ENCODE data around the gene SNX14.

Gene SNX14

GRCh38 chr6:85472744-85473143 is 120.9 kb downstream of the SNX14 start:
- no peak overlapping the region for H3K27ac Mint-ChIP-seq
- no peaks in the 10 kb centered on the region for H3K27me3 Mint-ChIP-seq (ENCODE audit: low read depth)
- no peaks in the 10 kb centered on the region for H3K36me3 Mint-ChIP-seq (ENCODE audit: low read depth)
- TF ChIP-seq CTCF (IDR thresholded peaks at IDR 0.05; ENCODE audit: unreplicated experiment in 3 of 3): no peak
- no peaks in the 10 kb centered on the region for H3K9me3 Mint-ChIP-seq
- no peak overlapping the region for H3K4me3 Mint-ChIP-seq
- no peaks in the 10 kb centered on the region for H3K4me1 Mint-ChIP-seq

GRCh38 chr6:85470023-85470410 is 123.6 kb downstream of the SNX14 start:
- no peaks in the 10 kb centered on the region for H3K9me3 Mint-ChIP-seq

GRCh38 chr6:85469276-85470022 is 124.2 kb downstream of the SNX14 start:
- H3K27ac Mint-ChIP-seq: no peak overlapping the region
- H3K27me3 Mint-ChIP-seq (ENCODE audit: low read depth): peaks cover 7% of the 10 kb centered on the region
- no peak overlapping the region for H3K4me3 Mint-ChIP-seq
- H3K4me1 Mint-ChIP-seq: peaks cover 1% of the 10 kb centered on the region
- no peaks in the 10 kb centered on the region for H3K9me3 Mint-ChIP-seq
- TF ChIP-seq CTCF (IDR thresholded peaks at IDR 0.05; ENCODE audit: unreplicated experiment in 3 of 3): no peak
- H3K36me3 Mint-ChIP-seq (ENCODE audit: low read depth): no peaks in the 10 kb centered on the region

More at GRCh38 chr6:85470023-85470410, 123.6 kb downstream of the SNX14 start:
- Mint-ChIP-seq H3K27ac (no peak overlapping the region), H3K27me3 (ENCODE audit: low read depth) (peaks cover 7% of the 10 kb centered on the region), H3K36me3 (ENCODE audit: low read depth) (no peaks in the 10 kb centered on the region), H3K4me3 (no peak overlapping the region), H3K4me1 (no peaks in the 10 kb centered on the region)
- TF ChIP-seq CTCF (IDR thresholded peaks at IDR 0.05; ENCODE audit: unreplicated experiment in 3 of 3): no peak

GRCh38 chr6:85468326-85468725 is 125.3 kb downstream of the SNX14 start:
- peaks cover 7% of the 10 kb centered on the region for H3K27me3 Mint-ChIP-seq (ENCODE audit: low read depth)
- H3K4me1 Mint-ChIP-seq: peaks cover 5% of the 10 kb centered on the region
- no peaks in the 10 kb centered on the region for H3K36me3 Mint-ChIP-seq (ENCODE audit: low read depth)
- H3K4me3 Mint-ChIP-seq: no peak overlapping the region
- no peaks in the 10 kb centered on the region for H3K9me3 Mint-ChIP-seq
- no peak for TF ChIP-seq CTCF (IDR thresholded peaks at IDR 0.05; ENCODE audit: unreplicated experiment in 3 of 3)
- H3K27ac Mint-ChIP-seq: no peak overlapping the region

- TF ChIP-seq CTCF (IDR thresholded peaks at IDR 0.05; ENCODE audit: unreplicated experiment in 3 of 3): no peak
- Mint-ChIP-seq H3K4me3 (no peak overlapping the region), H3K27me3 (ENCODE audit: low read depth) (peaks cover 20% of the 10 kb centered on the region), H3K27ac (no peak overlapping the region), H3K36me3 (ENCODE audit: low read depth) (no peaks in the 10 kb centered on the region), H3K9me3 (no peaks in the 10 kb centered on the region), H3K4me1 (peaks cover 12% of the 10 kb centered on the region)
These were observed 127.9 kb downstream of the SNX14 start for GRCh38 chr6:85465762-85466161.

GRCh38 chr6:85464722-85465150 is 128.9 kb downstream of the SNX14 start:
- H3K4me3 Mint-ChIP-seq: no peak overlapping the region

More at GRCh38 chr6:85464722-85465150, 128.9 kb downstream of the SNX14 start:
- H3K27me3 Mint-ChIP-seq (ENCODE audit: low read depth): peaks cover 20% of the 10 kb centered on the region
- no peaks in the 10 kb centered on the region for H3K36me3 Mint-ChIP-seq (ENCODE audit: low read depth)
- no peak overlapping the region for H3K27ac Mint-ChIP-seq
- peaks cover 17% of the 10 kb centered on the region for H3K4me1 Mint-ChIP-seq
- TF ChIP-seq CTCF (IDR thresholded peaks at IDR 0.05; ENCODE audit: unreplicated experiment in 3 of 3): no peak
- no peaks in the 10 kb centered on the region for H3K9me3 Mint-ChIP-seq

Data from nephron (organoid).